ENCODE measurements around the gene VSX1.

The VSX1 gene

DNA sequence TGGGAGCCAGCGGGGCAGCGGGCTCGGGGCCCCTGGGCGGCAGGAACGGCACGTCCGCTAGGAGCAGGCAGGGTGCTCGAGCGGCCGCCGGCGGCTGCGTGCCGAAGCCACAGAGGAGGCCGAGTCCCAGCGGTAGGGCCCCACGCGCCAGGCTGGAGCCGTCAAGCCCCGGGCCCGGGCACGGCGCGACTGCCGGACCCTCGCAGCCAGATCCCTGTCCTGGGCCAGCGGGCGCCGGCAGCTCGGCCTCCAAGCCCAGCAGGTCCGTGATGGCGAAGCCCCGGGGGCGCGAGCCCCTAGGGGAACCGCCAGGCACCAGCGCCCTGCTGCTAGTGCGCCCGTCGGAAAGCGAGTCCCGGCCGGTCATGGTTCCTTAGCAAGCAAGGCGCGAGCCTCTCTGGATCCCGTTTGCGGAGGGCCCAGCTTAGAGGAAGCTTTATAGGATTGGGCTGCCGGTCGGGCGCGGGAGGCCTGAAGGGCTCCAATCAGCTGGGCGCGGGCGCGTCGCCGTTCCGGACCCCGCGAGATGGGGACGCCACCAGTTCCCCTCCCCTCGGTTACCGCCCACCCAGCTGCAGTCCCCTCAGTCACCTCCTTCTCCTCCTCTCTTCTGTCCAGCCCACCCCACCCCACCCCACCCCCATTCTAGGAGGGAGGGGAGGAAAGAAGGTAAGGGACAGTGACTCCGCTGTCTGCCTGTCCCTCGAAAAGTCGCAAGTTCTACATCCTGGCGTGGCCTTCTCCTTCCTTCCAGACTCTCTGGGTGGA, at the start of gene VSX1:
Gene VSX1 (minus strand): TSS at position 412 of the 768 bp plus-strand sequence. CDS start 45 bp downstream, at position 367.
- no peak for DNase-seq (ENCODE audit: low read depth)
- H3K4me3 ChIP-seq (ENCODE audit: low read depth, low read length): no peak within 1 kb of the TSS

- no peak overlapping the region for H3K4me3 ChIP-seq (ENCODE audit: low read depth, low read length)
- no peak for DNase-seq (ENCODE audit: low read depth)
These were observed 48.0 kb upstream of the VSX1 start for GRCh38 chr20:25129908-25130307.

GRCh38 chr20:25129428-25129827, 47.5 kb upstream of the VSX1 start:
- no peak for DNase-seq (ENCODE audit: low read depth)
- no peak overlapping the region for H3K4me3 ChIP-seq (ENCODE audit: low read depth, low read length)

- no peak overlapping the region for H3K4me3 ChIP-seq (ENCODE audit: low read depth, low read length)
- DNase-seq (ENCODE audit: low read depth): no peak
These were observed 46.7 kb upstream of the VSX1 start for GRCh38 chr20:25128649-25129048.

DNA sequence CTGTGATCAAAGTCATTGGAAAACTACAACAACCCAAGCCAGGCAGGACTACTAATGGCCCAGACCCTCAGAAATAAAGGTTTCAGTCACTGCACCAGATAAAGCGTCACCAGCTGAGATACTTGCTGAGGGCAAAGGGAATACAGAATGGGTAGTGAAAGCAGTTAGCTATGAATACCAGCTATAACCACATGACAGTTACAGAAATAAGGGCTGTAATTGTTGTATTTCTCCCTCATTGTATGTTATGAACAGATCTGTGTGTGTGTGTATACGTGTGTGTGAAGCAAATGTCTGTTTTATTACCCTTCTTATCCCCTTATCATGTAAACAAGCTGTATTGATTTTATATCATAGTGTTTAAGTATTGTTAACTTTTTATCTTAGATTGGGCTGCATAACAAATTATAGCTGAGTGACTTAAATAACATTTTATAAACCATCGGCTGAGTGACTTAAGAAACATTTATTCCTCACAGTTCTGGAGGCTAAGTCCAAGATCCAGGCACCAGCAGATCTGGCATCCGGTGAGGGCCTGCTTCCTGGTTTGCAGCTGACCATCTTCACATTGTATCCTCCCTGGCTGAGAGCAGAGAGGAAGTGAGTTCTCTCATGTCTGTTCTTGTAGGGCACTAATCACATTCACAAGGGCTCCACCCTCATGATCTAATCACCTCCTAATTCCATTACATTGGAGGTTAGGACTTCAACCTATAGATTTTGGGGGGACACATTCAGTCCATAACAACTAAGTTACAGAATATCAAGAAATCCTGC, 46.0 kb upstream of the VSX1 start:
- DNase-seq (ENCODE audit: low read depth): no peak
- no peak overlapping the region for H3K4me3 ChIP-seq (ENCODE audit: low read depth, low read length)

- no peak for DNase-seq (ENCODE audit: low read depth)
- H3K4me3 ChIP-seq (ENCODE audit: low read depth, low read length): no peak overlapping the region
These were observed 44.5 kb upstream of the VSX1 start for GRCh38 chr20:25126204-25127029.

DNA sequence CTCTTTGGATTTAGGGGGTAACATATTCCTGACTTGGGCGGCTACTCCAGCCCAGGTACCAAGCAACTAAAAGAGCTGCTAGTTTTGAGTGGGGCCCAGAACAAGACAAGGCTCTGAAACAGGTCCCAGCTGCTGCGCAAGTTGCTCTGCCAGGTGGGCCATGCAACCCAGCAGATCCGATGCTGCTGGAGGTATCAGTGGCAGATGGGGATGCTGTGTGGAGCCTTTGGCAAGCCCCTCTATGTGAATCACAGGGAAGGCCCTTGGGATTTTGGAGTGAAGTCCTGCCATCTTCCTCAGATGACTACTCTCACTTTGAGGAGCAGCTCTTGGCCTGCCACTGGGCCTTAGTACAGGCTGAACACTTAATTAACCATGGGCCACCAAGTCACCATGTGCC, 43.7 kb upstream of the VSX1 start:
- H3K4me3 ChIP-seq (ENCODE audit: low read depth, low read length): no peak overlapping the region
- no peak for DNase-seq (ENCODE audit: low read depth)

DNA sequence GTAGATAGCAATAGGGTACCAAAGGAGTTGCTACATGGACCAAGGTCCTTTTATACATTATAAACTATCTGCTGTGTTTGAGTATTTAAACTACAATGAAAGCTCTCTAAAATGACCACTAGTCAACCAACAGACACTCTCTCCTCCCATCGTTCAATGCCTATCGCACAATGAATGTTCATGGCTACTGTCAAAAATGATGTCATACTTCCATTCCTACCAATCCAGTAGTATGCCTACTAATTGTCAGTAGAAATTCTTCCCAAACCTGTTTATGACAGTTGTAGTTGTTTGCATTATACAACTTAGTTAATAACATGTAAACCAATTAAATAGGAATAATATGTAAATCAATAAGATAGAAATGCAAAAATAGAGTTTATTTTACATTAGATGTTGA, 39.0 kb upstream of the VSX1 start:
- DNase-seq (ENCODE audit: low read depth): no peak
- no peak overlapping the region for H3K4me3 ChIP-seq (ENCODE audit: low read depth, low read length)

DNA sequence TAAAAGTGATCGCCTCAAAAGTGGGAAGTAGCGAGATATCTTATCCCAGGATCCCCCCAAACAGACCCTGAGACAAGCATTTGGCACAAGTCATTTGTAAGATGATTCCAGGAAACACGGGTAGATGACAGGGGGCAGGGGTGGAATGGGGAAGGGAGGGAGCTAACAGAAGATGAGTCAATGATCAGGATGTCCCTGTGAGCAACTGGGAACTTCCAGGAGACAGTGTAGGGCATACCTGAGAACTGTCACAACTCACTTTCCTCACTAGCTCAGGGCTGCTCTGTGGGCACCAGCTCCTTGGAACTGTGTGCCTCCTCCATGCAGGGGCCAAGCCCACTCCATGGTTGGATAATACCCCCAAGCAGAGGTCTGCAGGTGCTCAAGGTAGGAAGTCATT, 38.5 kb upstream of the VSX1 start:
- DNase-seq (ENCODE audit: low read depth): no peak
- no peak overlapping the region for H3K4me3 ChIP-seq (ENCODE audit: low read depth, low read length)

DNA sequence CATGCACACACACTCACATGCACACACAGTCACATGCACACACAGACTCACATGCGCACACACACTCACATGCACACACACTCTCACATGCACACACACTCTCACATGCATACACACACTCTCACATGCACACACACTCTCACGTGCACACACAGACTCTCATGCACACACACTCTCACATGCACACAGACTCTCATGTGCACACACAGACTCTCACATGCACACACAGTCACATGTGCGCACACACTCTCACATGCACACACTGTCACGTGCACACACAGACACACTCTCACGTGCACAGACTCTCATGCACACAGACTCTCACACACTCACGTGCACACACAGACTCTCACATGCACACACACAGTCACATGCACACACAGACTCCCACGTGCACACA, 36.6 kb upstream of the VSX1 start:
- no peak overlapping the region for H3K4me3 ChIP-seq (ENCODE audit: low read depth, low read length)
- no peak for DNase-seq (ENCODE audit: low read depth)

- H3K4me3 ChIP-seq (ENCODE audit: low read depth, low read length): no peak overlapping the region
- no peak for DNase-seq (ENCODE audit: low read depth)
These were observed 36.0 kb upstream of the VSX1 start for GRCh38 chr20:25117990-25118389.

- no peak overlapping the region for H3K4me3 ChIP-seq (ENCODE audit: low read depth, low read length)
- DNase-seq (ENCODE audit: low read depth): no peak
These were observed 35.0 kb upstream of the VSX1 start for GRCh38 chr20:25116739-25117458.

- DNase-seq (ENCODE audit: low read depth): no peak
- no peak overlapping the region for H3K4me3 ChIP-seq (ENCODE audit: low read depth, low read length)
These were observed 21.6 kb upstream of the VSX1 start for GRCh38 chr20:25103526-25103925.

GRCh38 chr20:25100914-25101313, 19.0 kb upstream of the VSX1 start:
- no peak for DNase-seq (ENCODE audit: low read depth)

GRCh38 chr20:25099601-25100140, 17.7 kb upstream of the VSX1 start:
- DNase-seq (ENCODE audit: low read depth): no peak
- H3K4me3 ChIP-seq (ENCODE audit: low read depth, low read length): no peak overlapping the region

More at GRCh38 chr20:25100914-25101313, 19.0 kb upstream of the VSX1 start:
- no peak overlapping the region for H3K4me3 ChIP-seq (ENCODE audit: low read depth, low read length)

DNA sequence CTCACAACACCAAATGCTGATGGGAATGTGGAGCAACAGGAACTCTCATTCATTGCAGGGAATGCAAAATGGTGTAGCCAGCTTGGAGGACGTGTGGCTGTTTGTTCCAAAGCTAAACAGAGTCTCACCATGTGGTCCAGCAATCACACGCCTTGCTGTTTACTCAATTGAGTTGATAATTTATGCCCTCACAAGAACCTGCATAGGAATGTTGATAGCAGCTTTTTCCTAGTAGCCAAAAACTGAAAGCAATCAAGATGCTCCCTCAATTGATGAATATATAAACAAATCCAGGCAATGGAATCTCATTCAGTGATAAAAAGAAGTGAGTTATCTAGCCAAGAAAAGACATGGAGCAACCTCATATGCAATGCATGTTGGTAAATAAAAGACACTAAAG, 15.6 kb upstream of the VSX1 start:
- no peak overlapping the region for H3K4me3 ChIP-seq (ENCODE audit: low read depth, low read length)
- DNase-seq (ENCODE audit: low read depth): no peak

DNA sequence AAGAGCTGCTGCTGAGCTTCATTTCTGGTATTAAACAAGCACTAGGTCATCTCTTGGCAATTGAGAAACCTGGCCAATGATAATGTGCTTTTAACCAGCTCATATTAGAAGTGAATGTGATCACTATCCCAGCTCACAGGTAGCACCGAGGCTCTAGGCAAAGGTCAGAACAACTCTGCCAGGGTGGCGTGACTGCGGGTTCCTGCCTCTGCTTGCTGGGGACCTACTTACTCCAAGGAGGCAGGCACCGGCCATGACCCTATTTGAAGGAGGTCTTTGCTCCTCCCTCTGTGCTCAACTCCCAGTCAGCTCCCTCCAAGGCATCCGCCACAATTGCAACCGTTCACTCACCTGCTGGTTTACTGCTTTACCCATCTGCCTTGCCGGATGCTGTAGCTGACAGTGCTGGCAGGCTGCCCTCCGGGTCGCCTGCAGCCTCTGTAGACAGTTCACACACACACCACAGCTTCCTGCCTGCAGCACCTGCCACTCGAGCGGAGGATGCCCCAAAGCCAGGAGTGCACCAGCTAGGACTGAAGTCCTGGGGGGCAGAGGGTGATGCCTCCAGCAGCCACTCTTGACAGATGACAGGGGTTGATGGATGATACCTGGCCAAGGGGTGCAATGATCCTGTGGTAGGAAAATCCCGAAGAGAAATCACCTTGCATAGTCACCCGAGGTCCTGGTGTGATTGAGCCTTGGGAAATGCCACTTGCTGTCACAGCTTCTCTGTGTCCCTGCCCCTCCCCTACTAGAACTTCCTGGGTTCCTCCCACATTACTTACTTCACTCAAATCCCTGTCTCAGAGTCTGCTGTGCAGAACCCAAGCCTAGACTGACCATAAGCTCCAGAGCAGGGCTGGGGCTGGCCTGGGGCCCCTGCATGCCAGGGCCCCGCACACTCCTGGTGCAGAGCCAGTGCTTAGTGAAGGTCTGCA, 8.8 kb upstream of the VSX1 start:
- H3K4me3 ChIP-seq (ENCODE audit: low read depth, low read length): no peak overlapping the region
- no peak for DNase-seq (ENCODE audit: low read depth)

- no peak for DNase-seq (ENCODE audit: low read depth)
- no peak overlapping the region for H3K4me3 ChIP-seq (ENCODE audit: low read depth, low read length)
These were observed 7.7 kb upstream of the VSX1 start for GRCh38 chr20:25089662-25090061.
